Epithelial cell of proximal tubule (primary cell): ENCODE measurements around the gene AKT3. TPM values are rescaled to one million over a fixed set of nuclear protein-coding genes. Genes with fewer than 3 reads are reported as not detected.
"Not testable (repeated sequence)": the region's sequence is repeated elsewhere in the genome, so short reads cannot be mapped to it uniquely, and the experiment has no call there.

Experiments
- DNase-seq: peaks from one replicate; pipeline ENCODE4 v3.0.0-alpha.2; 2011; ENCODE audit warnings: low read depth
- H3K4me3 ChIP-seq: 2 replicates; pipeline ENCODE4 v1.5.1; 2011; ENCODE audit warnings: low read depth, mild to moderate bottlenecking, low read length
- CTCF ChIP-seq: conservative IDR thresholded peaks from 2 replicates; pipeline ENCODE4 v1.5.1; 2012; ENCODE audit warnings: low read depth, mild to moderate bottlenecking, low read length
- total RNA-seq: library from RNA; depleted of rRNA; stranded (reverse); fragments of >200 nt; gene quantifications from 2 replicates; pipeline ENCODE4 v1.2.3, GENCODE V29; 2015

The AKT3 gene
- total RNA-seq, 1 donor from 2014 or later: 12.2 TPM

DNA sequence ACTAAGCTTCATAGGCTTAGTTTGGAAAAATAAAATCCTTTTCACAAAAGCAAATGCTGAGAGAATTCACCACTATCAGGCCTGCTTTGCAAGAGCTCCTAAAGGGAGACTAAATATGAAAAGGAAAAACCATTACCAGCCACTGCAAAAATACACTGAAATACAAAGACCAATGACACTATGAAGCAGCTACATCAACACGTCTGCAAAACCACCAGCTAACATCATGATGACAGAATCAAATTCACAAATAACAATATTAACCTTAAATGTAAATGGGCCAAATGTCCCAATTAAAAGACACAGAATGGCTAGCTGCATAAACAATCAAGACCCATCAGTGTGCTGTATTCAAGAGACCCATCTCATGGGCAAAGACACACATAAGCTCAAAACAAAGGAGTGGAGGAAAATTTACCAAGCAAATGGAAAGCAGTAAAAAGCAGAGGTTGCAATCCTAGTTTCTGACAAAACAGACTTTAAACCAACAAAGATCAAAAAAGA lies 28.8 kb downstream of the AKT3 start:
- DNase-seq: no peak
- no peak for TF ChIP-seq CTCF
- no peak overlapping the region for H3K4me3 ChIP-seq

- TF ChIP-seq CTCF: no peak
- no peak overlapping the region for H3K4me3 ChIP-seq
- no peak for DNase-seq
These were observed 30.6 kb downstream of the AKT3 start for GRCh38 chr1:243819438-243819839.

DNA sequence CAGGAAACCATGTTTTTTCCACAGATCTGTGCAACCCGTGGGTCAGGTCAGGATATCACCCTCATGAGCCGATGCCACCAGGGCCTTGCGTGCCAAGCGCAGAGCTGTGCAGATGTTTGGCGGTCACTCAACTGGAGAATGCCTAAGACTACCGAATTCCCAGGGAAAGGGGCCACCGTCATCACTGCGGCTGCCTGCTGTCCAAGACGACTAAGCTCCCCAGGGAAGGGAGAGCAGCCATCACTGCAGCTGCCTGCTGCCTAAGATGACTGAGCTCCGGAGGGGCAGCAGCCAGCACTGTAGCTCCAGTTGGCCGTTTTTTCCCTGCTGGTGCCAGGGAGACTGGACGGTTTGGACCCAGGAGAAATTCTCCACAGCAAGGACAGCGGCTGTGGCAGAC lies 31.1 kb downstream of the AKT3 start:
- DNase-seq: no peak
- no peak overlapping the region for H3K4me3 ChIP-seq
- TF ChIP-seq CTCF: no peak

- DNase-seq: no peak
These were observed 35.3 kb downstream of the AKT3 start for GRCh38 chr1:243814718-243815117.

DNA sequence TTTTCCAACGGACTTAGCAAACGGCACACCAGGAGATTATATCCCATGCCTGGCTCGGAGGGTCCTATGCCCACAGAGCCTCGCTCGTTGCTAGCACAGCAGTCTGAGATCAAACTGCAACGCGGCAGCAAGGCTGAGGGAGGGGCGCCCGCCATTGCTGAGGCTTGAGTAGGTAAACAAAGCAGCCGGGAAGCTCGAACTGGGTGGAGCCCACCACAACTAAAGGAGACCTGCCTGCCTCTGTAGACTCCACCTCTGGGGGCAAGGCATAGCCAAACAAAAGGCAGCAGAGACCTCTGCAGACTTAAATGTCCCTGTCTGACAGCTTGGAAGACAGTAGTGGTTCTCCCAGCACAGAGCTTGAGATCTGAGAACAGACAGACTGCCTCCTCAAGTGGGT lies 42.7 kb downstream of the AKT3 start:
- not testable (repeated sequence) for DNase-seq, H3K4me3 ChIP-seq

More at GRCh38 chr1:243814718-243815117, 35.3 kb downstream of the AKT3 start:
- no peak for TF ChIP-seq CTCF
- H3K4me3 ChIP-seq: no peak overlapping the region

DNA sequence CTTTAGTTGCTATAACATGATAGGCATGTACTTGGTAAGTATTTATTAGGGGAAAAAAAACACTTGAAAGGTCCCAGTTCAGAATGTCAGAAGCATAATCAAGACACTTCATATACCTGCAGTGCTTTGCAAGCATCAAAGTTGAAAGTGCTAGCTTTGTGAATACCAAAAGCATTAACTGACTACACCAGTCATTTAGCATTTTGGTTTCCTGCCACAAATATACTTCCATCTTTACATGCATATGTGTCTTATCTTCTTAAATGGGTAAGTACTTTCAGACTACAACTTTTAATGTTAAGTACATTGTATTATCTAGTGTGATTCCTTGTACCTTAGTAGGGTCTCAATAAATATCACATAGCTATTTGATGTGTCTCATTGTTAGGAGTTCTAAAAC lies 43.7 kb downstream of the AKT3 start:
- no peak overlapping the region for H3K4me3 ChIP-seq
- no peak for DNase-seq
- TF ChIP-seq CTCF: no peak

GRCh38 chr1:243802736-243803135 lies 47.3 kb downstream of the AKT3 start:
- H3K4me3 ChIP-seq: no peak overlapping the region
- TF ChIP-seq CTCF: no peak
- no peak for DNase-seq

DNA sequence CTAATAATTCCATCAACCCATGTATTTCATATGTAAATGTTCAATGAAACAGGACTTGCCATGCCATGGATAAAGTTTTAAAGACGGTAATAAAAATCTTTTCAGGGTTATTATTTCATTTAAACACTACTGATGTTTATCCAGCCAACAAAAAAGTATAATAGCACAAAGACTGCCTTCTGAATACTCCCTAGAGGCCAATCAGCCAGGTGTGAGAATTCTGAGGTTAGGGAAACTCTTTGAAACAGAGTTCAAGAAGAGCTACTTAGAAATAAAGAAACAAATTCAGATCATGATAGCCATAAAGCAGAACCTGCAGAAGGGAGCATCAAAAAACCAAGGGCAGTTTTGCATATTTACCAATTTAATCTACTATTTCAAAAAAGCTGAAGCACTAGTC lies 48.7 kb downstream of the AKT3 start:
- no peak for DNase-seq
- no peak overlapping the region for H3K4me3 ChIP-seq
- TF ChIP-seq CTCF: no peak
